ENCODE data around the gene NMNAT2.

- TF ChIP-seq POLR2AphosphoS5 (IDR thresholded peaks at IDR 0.05) = no peak
- TF ChIP-seq POLR2A (IDR thresholded peaks at IDR 0.05) = no peak
- TF ChIP-seq, protein P1, sequence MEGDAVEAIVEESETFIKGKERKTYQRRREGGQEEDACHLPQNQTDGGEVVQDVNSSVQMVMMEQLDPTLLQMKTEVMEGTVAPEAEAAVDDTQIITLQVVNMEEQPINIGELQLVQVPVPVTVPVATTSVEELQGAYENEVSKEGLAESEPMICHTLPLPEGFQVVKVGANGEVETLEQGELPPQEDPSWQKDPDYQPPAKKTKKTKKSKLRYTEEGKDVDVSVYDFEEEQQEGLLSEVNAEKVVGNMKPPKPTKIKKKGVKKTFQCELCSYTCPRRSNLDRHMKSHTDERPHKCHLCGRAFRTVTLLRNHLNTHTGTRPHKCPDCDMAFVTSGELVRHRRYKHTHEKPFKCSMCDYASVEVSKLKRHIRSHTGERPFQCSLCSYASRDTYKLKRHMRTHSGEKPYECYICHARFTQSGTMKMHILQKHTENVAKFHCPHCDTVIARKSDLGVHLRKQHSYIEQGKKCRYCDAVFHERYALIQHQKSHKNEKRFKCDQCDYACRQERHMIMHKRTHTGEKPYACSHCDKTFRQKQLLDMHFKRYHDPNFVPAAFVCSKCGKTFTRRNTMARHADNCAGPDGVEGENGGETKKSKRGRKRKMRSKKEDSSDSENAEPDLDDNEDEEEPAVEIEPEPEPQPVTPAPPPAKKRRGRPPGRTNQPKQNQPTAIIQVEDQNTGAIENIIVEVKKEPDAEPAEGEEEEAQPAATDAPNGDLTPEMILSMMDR (IDR thresholded peaks at IDR 0.05) = no peak
Measured at GRCh38 chr1:183313063-183313462, 105.1 kb downstream of the NMNAT2 start.
